GM20000 (cell line): ENCODE data around the gene C3AR1.
"Not testable (repeated sequence)": the region's sequence is repeated elsewhere in the genome, so short reads cannot be mapped to it uniquely, and the experiment has no call there.

Experiments used
- DNase-seq: peaks from one replicate; pipeline ENCODE4 v3.0.0; 2012; ENCODE audit warnings: low spot score
- TF ChIP-seq, protein P1 (sequence below): IDR thresholded peaks from 2 replicates; pipeline ENCODE4 v1.5.1; 2012; ENCODE audit warnings: mild to moderate bottlenecking, control low read depth; ENCODE audit errors: extremely low read depth, missing control alignments

C3AR1 gene

DNA sequence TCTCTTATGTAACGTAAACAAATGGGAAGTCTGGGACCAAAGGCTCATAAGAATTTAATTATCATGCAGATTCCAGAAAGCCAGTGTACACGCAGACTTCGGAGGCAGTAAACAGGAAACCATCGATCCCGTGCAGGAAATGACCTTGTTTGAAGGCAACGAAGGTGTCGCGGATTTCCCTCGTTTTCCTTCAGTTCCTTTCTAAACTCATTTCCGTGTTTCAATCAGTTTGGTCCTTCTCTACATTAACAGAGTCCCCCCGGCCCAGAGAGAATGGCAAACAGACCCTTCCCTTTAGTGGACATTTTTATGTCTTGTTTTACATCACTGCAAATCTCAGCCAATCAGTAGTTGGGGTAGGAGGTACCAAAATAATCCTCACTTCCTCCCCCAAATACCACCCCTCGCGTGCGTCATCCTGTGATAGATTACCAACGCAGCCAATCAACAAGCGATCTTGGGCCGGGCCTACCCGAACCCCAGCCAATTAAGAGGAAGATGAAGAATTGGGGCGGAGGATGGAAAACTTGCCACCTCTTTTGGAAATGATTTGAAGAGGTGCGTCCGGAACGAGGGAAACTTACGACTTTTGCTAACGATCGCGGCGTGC, 39.8 kb downstream of the C3AR1 start:
- DNase-seq: peak; percentile 98
- TF ChIP-seq, protein P1, sequence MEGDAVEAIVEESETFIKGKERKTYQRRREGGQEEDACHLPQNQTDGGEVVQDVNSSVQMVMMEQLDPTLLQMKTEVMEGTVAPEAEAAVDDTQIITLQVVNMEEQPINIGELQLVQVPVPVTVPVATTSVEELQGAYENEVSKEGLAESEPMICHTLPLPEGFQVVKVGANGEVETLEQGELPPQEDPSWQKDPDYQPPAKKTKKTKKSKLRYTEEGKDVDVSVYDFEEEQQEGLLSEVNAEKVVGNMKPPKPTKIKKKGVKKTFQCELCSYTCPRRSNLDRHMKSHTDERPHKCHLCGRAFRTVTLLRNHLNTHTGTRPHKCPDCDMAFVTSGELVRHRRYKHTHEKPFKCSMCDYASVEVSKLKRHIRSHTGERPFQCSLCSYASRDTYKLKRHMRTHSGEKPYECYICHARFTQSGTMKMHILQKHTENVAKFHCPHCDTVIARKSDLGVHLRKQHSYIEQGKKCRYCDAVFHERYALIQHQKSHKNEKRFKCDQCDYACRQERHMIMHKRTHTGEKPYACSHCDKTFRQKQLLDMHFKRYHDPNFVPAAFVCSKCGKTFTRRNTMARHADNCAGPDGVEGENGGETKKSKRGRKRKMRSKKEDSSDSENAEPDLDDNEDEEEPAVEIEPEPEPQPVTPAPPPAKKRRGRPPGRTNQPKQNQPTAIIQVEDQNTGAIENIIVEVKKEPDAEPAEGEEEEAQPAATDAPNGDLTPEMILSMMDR: no peak

DNA sequence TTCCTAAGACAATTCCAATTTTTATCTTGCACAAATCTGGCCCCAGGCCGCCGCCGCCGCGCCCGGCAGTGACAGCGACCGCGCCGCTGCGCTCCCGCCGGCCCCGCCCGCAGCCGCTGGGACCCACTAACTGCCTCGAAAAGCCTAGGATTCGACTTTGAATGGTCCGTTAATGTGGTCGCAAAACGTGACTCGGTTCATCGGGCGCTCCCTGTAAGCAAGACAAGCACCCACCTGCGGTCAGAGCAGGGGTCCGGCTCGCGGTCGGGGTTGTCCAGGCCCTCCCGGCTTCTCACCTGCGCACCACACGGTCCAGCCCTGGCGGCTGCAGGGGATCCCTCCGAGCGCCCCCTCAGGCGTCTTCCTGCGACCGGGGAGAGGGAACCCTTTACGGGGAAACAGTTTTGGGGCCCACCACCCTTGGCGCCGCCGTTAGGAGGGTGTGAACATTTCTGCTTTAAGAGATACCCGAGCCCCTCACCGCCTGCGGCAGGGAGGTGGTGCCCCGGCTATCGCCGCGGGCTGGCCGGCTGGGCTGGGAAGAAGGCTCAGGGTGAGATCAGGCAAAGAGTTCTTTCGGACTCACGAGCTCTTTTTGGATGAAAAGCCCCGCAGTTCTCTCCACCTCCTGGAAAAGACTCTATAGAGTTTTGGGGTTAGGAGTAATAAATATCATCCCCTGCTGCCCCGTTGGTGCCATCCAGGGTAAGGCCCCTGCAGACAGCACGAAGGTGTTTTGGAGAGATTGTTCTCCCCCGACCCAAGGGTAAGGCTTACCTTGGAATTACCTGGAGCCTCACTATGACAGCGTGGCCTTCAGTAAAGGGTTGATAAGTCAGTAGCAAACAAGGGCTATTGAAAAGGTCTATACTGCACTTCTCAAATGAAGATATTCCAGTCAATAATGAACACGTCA, 47.2 kb downstream of the C3AR1 start:
- TF ChIP-seq, protein P1: no peak
- peak; percentile 41 for DNase-seq

DNA sequence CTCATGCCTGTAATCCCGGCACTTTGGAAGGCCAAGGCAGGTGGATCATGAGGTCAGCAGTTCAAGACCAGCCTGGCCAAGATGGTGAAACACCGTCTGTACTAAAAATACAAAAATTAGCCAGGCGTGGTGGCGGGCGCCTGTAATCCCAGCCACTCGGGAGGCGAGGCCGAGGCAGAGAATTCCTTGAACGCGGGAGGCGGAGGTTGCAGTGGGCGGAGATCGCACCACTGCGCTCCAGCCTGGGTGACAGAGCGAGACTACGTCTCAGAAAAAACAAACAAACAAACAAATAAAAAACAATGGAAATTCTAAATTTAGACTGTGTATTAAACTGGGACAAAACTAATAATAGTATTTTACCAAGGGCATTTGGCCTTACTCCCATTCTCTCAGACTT, 47.9 kb downstream of the C3AR1 start:
- not testable (repeated sequence) for DNase-seq

DNA sequence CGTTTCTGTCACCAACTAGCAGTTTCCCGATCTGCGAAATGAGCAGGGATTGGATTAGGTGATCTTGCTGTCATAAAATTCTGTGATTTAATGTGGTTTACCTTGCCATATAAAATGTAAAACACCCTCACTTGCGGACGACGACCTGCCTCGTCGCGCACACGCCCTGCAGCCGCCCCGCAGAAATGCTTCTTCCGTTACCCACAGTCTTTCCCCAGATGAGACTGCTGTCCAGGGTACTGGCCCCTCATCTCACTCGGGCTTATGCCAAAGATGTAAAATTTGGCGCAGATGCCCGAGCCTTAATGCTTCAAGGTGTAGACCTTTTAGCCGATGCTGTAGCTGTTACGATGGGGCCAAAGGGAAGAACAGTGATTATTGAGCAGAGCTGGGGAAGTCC, 51.3 kb downstream of the C3AR1 start:
- DNase-seq: no peak
- TF ChIP-seq, protein P1: no peak

DNA sequence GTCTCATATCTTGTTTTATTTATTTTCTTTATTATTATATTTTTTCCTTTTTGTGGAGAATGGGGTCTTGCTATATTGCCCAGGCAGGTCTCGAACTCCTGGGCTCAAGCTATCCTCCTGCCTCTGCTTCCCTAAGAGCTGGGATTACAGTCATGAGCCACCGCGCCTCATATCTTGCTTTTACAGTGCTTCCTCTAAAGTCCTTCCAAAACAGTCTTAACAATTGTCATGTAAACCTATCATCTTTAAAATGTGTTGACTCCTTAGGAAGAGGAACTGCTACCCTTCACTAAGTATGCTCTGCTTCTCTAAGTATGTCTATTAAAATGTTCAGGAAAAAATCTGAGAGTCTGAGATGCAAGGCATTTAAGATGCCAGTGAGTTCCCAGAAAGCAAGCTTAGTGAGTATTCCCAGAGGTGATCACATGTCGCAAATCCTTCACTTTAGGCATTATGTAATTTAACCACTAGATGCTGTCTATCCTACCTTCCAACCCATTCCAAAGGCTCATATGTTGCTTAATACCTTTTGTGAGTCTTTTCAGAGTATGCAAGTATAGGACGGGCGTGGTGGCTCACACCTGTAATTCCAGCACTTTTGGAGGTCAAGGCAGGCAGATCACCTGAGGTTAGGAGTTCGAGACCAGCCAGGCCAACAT, 53.4 kb downstream of the C3AR1 start:
- DNase-seq: no peak
- TF ChIP-seq, protein P1: no peak

DNA sequence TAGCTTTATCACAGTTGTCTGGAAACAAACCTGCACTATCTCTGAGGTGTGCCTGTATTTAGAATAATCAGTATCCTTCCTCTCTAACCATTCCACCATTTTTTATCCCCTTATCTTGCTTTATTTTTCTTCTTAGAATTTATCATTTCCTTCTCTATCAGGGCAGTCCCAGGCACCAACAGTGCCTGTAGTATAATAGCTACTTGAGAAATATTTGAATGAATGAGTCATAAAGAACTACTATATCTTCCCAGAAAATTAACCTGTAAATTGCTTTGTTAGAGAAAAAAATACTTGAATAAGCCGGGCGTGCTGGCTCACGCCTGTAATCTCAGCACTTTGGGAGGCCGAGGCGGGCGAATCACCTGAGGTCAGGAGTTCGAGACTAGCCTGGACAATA, 54.8 kb downstream of the C3AR1 start:
- TF ChIP-seq, protein P1: no peak
- DNase-seq: no peak
